Medulla oblongata (tissue), 1 donor: ENCODE measurements around the gene TMEM141.
"Not testable (repeated sequence)": the region's sequence is repeated elsewhere in the genome, so short reads cannot be mapped to it uniquely, and the experiment has no call there.

ENCODE experiments used
- DNase-seq: peaks from one replicate; pipeline ENCODE4 v3.0.0-alpha.2; 2015; ENCODE audit errors: extremely low spot score

Gene TMEM141

DNA sequence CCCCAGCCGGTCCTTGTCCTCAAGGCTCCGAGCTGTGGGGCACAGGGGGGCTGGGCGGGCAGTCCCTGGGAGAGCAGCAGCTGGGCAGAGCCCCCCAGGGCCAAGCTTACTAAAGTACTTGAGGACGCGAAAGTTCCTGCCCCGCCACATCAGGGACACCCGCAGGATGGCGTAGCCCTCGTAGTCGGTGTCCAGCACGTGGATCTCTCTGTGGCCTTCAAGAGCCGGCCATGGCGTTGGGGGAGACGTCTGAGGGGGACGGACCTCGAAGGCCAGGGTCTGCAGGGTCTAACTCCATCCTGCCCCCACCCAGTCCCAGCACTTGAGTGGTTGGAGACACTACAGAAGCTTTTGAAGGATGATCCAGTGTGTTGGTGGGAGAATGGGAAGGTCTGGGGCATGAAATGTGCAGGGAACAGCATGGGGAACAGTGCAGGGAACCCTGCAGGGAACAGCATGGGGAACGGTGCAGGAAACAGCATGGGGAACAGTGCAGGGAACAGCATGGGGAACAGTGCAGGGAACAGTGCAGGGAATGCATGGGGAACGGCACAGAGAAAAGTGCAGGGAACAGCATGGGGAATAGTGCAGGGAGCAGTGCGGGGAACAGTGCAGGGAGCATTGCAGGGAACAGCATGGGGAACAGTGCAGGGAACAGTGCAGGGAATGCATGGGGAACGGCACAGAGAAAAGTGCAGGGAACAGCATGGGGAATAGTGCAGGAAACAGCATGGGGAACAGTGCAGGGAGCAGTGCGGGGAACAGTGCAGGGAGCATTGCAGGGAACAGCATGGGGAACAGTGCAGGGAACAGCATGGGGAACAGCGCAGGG is 35.6 kb upstream of the TMEM141 start:
- DNase-seq: not testable (repeated sequence)

DNA sequence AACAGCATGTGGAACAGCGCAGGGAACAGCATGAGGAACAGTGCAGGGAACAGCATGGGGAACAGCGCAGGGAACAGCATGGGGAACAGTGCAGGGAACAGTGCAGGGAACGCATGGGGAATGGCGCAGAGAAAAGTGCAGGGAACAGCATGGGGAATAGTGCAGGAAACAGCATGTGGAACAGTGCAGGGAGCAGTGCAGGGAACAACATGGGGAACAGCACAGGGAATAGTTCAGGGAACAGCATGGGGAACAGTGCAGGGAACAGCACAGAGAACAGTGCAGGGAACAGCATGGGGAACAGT is 35.1 kb upstream of the TMEM141 start:
- no peak for DNase-seq

- no peak for DNase-seq
Measured at GRCh38 chr9:136756836-136757235, 34.3 kb upstream of the TMEM141 start.

GRCh38 chr9:136757328-136757727 is 33.8 kb upstream of the TMEM141 start:
- no peak for DNase-seq

DNA sequence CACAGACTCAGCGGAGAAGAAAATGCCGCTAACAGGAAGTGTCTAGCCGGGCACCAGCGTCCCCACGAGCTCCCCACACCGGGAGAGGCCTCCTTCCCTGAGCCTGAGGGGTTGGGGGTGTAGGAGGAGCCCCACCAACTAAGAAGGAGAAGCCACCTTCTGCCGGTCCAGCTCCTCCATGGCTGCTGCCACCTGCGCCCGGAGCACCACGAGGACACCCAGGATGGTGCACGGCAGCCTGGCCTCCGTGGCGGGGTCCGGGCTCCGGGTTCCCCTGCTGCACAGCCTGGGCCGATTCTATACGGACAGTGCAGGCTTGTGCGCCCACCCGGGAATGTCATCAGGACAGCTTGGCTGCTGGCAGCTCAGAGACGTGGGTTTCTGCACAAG is 33.4 kb upstream of the TMEM141 start:
- DNase-seq: no peak

DNA sequence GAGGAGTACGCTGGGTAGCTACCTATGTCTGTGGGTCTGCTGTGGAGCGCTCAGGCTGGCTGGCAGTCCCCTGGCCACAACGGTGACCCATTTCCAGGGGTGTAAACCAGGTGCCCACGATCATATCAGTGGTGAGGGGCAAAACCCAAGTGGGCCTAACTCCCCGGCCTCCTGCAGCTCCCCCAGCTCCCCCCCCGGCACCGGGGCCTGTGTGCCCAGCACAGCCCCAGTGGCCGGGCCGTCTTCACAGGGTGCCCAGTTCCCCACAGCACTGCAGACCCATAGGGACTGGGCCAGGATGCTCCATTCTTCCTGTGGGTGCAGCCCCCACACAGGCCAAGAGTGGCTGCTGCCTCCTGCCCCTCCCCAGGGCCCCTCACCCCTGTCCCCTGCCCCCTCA is 32.1 kb upstream of the TMEM141 start:
- DNase-seq: no peak

DNA sequence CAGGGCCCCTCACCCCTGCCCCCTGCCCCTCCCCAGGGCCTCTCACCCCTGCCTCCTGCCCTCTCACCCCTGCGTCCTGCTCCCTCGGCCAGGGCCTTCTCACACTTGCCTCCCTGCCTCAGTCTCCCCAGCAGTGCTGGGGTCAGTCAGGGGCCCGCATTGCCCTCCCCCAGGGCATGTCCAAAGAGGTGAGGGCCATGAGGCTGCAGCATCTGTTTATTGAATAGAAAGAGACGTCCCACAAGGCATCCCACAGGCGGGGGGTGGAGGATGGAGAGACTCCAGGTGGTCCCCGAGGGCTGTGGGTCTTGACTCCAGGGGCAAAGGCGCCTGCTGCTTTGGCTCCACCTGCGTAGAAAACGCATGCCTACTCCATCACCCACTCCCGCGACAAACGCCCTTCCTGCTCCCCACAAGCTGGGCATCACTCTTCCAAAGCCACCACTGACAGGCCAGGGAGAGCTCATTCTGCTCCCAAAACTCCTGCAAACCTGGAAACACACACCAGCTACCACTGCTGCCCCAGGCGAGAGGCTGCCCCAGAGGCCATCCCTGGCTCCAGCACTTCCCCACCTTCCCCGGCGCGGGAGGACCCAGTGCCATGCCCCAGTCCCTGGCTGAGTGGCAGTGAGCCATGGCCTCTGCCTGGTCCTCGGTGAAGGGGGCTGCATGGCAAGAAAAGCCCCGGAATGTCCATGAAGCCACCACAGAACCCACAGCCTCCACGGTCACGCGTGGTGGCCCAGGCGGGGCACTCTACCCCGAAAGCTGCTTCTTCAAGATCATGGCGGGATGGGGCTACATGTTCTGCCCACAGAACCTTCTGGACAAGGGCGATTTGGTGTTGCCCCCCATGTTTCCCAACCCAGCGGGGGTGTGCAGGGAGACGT is 31.5 kb upstream of the TMEM141 start:
- no peak for DNase-seq

- no peak for DNase-seq
Measured at GRCh38 chr9:136760424-136760823, 30.7 kb upstream of the TMEM141 start.

DNA sequence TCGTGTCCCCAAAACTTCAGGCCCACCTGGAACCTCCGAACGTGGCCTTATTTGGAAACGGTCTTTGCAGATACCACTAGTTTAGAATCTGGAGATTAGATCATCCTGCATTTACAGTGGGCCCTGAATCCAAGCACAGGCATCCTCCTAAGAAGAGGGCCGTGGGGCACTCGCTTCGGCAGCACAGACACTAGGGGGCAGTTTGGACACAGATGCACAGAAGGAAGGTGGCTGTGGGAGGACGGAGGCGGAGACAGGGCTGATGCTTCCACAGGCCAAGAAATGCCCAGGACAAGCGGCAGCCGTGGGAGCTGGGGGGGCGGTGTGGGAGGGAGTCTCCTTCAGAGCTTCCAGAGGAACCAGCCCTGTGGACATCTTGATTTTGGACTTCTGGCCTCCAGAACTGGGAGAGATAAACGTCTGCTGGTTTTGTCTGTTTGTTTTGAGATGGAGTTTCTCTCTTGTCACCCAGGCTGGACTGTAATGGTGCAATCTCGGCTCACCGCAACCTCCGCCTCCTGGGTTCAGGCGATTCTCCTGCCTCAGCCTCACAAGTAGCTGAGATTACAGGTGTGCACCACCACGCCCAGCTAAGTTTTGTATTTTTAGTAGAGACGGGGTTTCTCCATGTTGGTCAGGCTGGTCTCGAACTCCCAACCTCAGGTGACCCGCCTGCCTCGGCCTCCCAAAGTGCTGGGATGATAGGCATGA is 30.2 kb upstream of the TMEM141 start:
- peak; percentile 48 for DNase-seq

DNA sequence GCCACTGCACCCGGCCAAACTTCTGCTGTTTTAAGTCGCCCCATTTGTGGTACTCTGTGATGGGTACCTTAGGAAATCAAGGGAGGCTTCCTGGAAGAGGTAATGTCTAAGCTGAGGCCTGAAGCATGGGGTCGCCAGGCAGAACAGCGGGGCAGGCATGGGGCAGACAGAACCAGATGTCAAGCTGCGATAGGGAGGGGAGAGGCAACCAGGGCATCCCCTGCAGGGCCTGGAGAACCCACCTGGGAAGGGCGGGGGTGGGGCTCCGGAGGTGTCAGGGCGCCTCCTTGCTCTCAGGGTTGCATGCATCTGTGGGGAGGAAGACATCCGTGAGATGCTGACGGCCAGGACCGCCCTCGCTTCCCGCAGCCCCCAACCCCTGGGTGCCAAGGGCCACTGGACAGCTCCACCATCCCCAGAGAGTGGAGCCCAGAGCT is 29.6 kb upstream of the TMEM141 start:
- DNase-seq: no peak

DNA sequence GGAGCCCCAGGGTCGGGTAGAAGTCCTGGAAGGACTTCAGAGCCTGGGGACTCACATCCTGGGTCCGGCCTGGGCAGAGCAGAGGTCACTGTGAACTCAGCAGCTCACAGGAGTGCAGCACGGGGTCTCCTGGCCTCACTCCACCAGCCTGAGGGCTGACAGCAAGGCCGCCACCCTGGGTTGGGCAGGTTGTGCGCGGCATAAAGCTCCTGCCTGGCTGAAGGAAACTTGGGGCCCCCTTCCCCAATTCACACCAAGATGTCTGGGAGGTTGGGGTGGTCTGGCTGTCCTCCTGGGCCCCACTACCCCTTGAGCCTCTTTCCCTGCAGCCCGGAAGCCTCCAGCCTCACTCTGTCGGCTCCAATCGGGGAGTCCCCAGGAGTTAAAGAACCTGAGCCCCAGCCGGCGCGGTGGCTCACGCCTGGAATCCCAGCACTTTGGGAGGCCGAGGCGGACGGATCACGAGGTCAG is 28.9 kb upstream of the TMEM141 start:
- no peak for DNase-seq

DNA sequence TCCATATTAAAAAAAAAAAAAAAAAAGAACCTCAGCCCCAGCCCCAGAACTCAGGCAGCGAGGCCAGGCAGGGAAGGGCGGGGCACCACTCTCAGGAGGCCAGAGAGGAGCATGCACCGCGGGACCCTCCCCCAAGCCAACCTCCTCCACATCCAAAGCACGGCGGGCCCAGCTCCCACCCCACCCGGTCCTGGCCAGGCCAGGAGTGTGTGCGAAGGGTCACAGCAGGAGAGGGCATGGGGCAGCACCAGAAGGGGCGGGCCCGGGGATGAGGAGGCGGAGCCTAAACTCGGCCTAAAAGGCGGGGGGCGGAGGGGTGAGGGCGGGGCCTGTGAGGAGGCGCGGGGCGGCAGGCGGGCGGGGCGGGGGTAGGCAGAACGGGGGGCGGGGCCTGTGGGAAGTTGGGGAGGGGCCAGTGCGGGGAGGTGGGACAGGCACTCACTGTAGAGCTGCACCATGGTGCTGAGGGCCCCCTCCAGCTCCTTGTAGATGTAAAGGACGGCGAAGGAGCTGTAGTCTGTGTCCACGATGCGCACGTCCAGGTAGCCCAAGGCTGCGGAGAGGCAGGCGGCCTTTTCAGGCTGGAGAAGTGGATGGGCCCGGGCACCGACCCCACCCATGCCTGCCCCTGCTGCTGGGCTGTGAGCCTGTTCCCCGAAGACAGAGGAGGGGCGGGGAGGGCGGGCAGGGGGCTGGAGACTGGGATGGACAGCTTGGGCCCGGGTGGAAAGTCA is 28.1 kb upstream of the TMEM141 start:
- no peak for DNase-seq

- DNase-seq: no peak
Measured at GRCh38 chr9:136763649-136764035, 27.5 kb upstream of the TMEM141 start.

- DNase-seq: no peak
Measured at GRCh38 chr9:136764301-136764891, 26.7 kb upstream of the TMEM141 start, which contains the start of gene LCN15. TSS of gene LCN15 (minus strand) at chr9:136764518. CDS start at chr9:136764488, 30 bp downstream.

- DNase-seq: no peak
Measured at GRCh38 chr9:136765041-136765440, 26.1 kb upstream of the TMEM141 start.

- DNase-seq: not testable (repeated sequence)
Measured at GRCh38 chr9:136765745-136766409, 25.3 kb upstream of the TMEM141 start.

DNA sequence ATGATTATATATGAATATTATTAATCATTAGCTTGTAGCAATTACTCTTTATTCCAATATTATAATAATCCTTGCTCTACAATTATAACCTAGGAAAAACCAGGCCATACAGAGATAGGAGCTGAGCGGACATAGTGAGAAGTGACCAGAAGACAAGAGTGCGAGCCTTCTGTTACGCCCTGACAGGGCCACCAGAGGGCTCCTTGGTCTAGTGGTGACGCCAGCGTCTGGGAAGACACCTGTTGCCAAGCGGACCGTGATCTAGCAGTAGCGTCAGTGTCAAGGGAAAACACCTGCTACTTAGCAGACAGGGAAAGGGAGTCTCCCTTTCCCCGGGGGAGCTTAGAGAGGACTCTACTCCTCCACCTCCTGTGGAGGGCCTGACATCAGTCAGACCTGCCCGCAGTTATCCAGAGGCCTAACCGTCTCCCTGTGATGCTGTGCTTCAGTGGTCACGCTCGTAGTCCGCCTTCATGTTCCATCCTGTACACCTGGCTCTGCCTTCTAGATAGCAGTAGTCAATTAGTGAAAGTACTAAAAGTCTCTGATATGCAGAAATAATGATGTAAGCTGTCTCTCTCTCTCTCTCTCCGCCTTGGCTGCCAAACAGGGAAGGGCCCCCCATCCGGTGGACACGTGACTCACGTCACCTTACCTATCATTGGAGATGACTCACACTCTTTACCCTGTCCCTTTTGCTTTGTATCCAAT is 24.6 kb upstream of the TMEM141 start:
- peak; percentile 54 for DNase-seq

DNA sequence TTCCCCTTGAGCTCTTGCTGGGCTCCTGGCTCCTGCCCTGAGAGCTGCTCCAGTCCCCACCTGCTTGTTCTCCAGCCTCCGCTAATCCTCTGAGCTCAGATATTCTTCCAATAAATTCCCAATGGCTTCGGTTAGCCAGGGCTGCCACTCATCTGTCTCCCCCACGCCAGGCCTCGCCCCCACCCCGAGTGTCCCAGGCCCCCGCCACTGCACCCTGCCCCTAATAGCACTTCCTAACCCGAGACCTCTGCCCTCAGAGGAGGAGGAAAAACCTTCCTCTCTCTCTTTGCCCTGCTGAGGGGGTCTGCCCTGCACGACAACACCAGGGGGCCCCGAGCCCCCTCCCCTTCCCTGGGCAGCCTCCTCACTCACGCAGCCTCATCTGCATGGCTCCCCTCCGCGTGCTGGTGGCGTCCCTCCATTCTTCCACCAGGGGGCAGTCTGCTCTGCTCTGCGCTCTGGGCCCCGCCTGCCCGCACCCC is 21.4 kb upstream of the TMEM141 start:
- peak; percentile 34 for DNase-seq

- no peak for DNase-seq
Measured at GRCh38 chr9:136771907-136772415, 19.2 kb upstream of the TMEM141 start.
